Activated T-helper 2 cell treated with anti-CD3 and anti-CD28 coated beads, Interferon-gamma antibody, Interleukin-2, Interleukin-4, amounts not matched to agents 10 μg/mL and 5 μg/mL and 100 μg/mL, durations not matched to agents 14 hours and 24 hours and 36 hours (primary cell): ENCODE results near the gene SGCD. TPM values are rescaled to one million over a fixed set of nuclear protein-coding genes. Genes with fewer than 3 reads are reported as not detected.

Experiments
- DNase-seq: peaks from one replicate; pipeline ENCODE4 v3.0.0; 2021; ENCODE audit warnings: low spot score
- H3K27ac Mint-ChIP-seq: one replicate; pipeline ENCODE4 v1.8.0; 2021; ENCODE audit warnings: mixed read lengths
- H3K27me3 Mint-ChIP-seq: one replicate; pipeline ENCODE4 v1.8.0; 2021; ENCODE audit warnings: low read depth, mixed read lengths
- H3K36me3 Mint-ChIP-seq: one replicate; pipeline ENCODE4 v1.8.0; 2021; ENCODE audit warnings: low read depth, mixed read lengths
- H3K4me1 Mint-ChIP-seq: one replicate; pipeline ENCODE4 v1.8.0; 2021; ENCODE audit warnings: low read depth, mixed read lengths
- H3K4me3 Mint-ChIP-seq: one replicate; pipeline ENCODE4 v1.8.0; 2021; ENCODE audit warnings: low read depth, mild to moderate bottlenecking, moderate library complexity, mixed read lengths
- H3K9me3 Mint-ChIP-seq: one replicate; pipeline ENCODE4 v1.8.0; 2021; ENCODE audit warnings: mixed read lengths
- intact Hi-C: fragments of 100-400 bp; cut with micrococcal nuclease; formaldehyde crosslinking; loops from one replicate; pipeline ENCODE4 v1.15.1; 2023
- total RNA-seq: library from RNA; stranded (reverse); gene quantifications from 2 replicates; pipeline ENCODE4 v1.2.3, GENCODE V29; 2022

The SGCD gene
- total RNA-seq, 1 donor from 2014 or later, result not detected

DNA sequence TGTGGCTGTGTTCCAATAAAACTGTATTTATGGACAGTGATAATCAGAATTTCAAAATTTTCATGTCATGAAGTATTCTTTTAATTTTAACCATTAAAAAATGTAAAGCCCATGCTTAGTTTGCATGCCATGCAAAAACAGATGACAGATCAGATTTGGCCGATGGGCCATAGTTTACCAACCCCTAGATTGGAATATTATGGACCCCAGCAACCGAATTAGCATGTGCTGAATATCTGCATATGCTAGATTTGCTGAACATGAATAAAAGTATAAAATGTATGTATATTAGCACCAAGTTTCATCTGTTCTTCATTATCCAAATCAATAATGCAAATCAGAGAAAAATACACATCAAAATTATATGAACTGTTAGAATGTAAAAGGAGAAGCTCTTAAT lies 364.6 kb downstream of the SGCD start:
- no peaks in the 10 kb centered on the region for H3K9me3 Mint-ChIP-seq
- H3K27ac Mint-ChIP-seq, result no peak overlapping the region
- H3K27me3 Mint-ChIP-seq, result peaks cover 30% of the 10 kb centered on the region
- no peaks in the 10 kb centered on the region for H3K4me1 Mint-ChIP-seq
- H3K4me3 Mint-ChIP-seq, result no peak overlapping the region
- intact Hi-C loops, result no loop called here
- no peaks in the 10 kb centered on the region for H3K36me3 Mint-ChIP-seq
- no peak for DNase-seq

GRCh38 chr5:156693113-156693512 lies 366.1 kb downstream of the SGCD start:
- DNase-seq, result no peak
- H3K36me3 Mint-ChIP-seq, result no peaks in the 10 kb centered on the region
- intact Hi-C loops, result no loop called here
- no peak overlapping the region for H3K27ac Mint-ChIP-seq
- no peak overlapping the region for H3K4me3 Mint-ChIP-seq
- no peaks in the 10 kb centered on the region for H3K4me1 Mint-ChIP-seq
- peaks cover 17% of the 10 kb centered on the region for H3K27me3 Mint-ChIP-seq
- H3K9me3 Mint-ChIP-seq, result no peaks in the 10 kb centered on the region

- intact Hi-C loops, result no loop called here
- Mint-ChIP-seq H3K9me3 (no peaks in the 10 kb centered on the region), H3K36me3 (no peaks in the 10 kb centered on the region), H3K4me1 (no peaks in the 10 kb centered on the region), H3K27ac (no peak overlapping the region), H3K27me3 (peaks cover 10% of the 10 kb centered on the region), H3K4me3 (no peak overlapping the region)
- no peak for DNase-seq
Measured at GRCh38 chr5:156694598-156694997, 367.6 kb downstream of the SGCD start.

DNA sequence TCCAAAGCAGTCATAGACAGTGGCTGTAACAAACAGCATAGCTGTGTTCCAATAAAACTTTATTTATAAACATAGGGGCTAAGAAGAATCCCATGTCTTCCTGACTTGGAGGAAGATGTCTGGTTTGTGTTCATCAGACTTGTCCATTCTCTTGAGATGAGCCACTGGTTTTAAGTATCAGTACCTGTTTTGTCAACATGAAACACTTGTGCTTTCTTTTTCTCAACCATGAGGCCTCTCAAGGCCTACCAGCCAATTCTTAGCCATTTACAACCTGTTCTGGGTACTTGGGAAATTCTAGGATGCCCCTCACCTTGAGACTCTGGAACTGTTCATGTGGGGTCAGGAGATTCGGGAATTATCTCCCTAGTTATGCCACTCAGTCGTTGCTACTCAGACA lies 368.8 kb downstream of the SGCD start:
- intact Hi-C loops, result no loop called here
- no peak overlapping the region for H3K27ac Mint-ChIP-seq
- peaks cover 2% of the 10 kb centered on the region for H3K27me3 Mint-ChIP-seq
- H3K36me3 Mint-ChIP-seq, result no peaks in the 10 kb centered on the region
- H3K4me1 Mint-ChIP-seq, result no peaks in the 10 kb centered on the region
- H3K4me3 Mint-ChIP-seq, result no peak overlapping the region
- no peak for DNase-seq
- H3K9me3 Mint-ChIP-seq, result no peaks in the 10 kb centered on the region

DNA sequence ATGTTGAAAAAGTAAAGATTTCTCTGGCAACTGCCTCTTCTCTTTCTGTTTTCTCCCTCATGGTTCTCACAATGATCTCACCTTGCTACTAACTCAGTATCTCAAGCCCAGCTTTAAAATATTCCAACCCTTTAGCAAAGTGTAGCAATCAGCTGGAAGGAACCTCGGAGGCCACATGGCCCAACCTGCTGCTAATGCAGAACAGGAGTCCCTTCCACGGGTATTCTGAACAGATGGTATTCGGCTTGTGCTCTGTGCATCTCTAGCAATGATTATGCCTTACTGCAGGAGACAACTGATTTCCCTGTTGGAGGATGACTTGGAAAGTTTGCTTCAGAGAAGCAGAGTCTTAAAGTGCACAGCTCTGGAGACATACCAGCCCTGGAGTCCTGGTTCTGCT lies 371.4 kb downstream of the SGCD start:
- H3K36me3 Mint-ChIP-seq, result no peaks in the 10 kb centered on the region

GRCh38 chr5:156699147-156699546 lies 372.2 kb downstream of the SGCD start:
- intact Hi-C loops, result no loop called here
- H3K9me3 Mint-ChIP-seq, result no peaks in the 10 kb centered on the region

More for the DNA sequence above, 371.4 kb downstream of the SGCD start:
- intact Hi-C loops, result no loop called here
- H3K27ac Mint-ChIP-seq, result no peak overlapping the region
- no peaks in the 10 kb centered on the region for H3K4me1 Mint-ChIP-seq
- no peaks in the 10 kb centered on the region for H3K9me3 Mint-ChIP-seq
- no peak for DNase-seq
- H3K27me3 Mint-ChIP-seq, result peaks cover 2% of the 10 kb centered on the region
- no peak overlapping the region for H3K4me3 Mint-ChIP-seq

GRCh38 chr5:156704139-156704538 lies 377.2 kb downstream of the SGCD start:
- H3K9me3 Mint-ChIP-seq, result no peaks in the 10 kb centered on the region
- H3K4me3 Mint-ChIP-seq, result no peak overlapping the region
- no peak overlapping the region for H3K27ac Mint-ChIP-seq
- H3K36me3 Mint-ChIP-seq, result no peaks in the 10 kb centered on the region
- H3K27me3 Mint-ChIP-seq, result peaks cover 20% of the 10 kb centered on the region
- no peaks in the 10 kb centered on the region for H3K4me1 Mint-ChIP-seq
- intact Hi-C loops, result no loop called here
- no peak for DNase-seq

More at GRCh38 chr5:156699147-156699546, 372.2 kb downstream of the SGCD start:
- Mint-ChIP-seq H3K4me1 (no peaks in the 10 kb centered on the region), H3K36me3 (no peaks in the 10 kb centered on the region), H3K27me3 (peaks cover 2% of the 10 kb centered on the region), H3K4me3 (no peak overlapping the region), H3K27ac (no peak overlapping the region)
- DNase-seq, result no peak

DNA sequence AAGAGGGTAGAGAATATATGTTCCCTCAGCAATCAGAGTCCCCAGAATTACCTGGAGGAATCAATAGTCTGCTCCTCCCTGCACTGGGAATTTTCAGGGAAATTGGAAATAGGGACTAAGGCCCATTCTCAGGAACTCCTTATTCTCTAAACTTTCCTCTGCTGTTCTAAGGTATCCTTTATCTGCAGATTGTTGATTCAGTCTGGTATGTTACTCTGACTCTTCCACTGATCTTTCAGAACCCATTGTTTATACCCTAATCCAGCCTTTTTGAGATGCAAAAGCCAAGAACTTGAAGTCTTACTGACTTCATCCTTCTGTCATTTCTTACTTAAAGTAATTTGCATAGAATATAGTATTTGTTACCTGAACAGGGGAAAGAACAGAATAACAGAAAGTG lies 379.7 kb downstream of the SGCD start:
- no peaks in the 10 kb centered on the region for H3K4me1 Mint-ChIP-seq
- no peak overlapping the region for H3K27ac Mint-ChIP-seq
- no peaks in the 10 kb centered on the region for H3K36me3 Mint-ChIP-seq
- no peak overlapping the region for H3K4me3 Mint-ChIP-seq
- no peak for DNase-seq
- no peaks in the 10 kb centered on the region for H3K9me3 Mint-ChIP-seq
- peaks cover 20% of the 10 kb centered on the region for H3K27me3 Mint-ChIP-seq
- intact Hi-C loops, result no loop called here

DNA sequence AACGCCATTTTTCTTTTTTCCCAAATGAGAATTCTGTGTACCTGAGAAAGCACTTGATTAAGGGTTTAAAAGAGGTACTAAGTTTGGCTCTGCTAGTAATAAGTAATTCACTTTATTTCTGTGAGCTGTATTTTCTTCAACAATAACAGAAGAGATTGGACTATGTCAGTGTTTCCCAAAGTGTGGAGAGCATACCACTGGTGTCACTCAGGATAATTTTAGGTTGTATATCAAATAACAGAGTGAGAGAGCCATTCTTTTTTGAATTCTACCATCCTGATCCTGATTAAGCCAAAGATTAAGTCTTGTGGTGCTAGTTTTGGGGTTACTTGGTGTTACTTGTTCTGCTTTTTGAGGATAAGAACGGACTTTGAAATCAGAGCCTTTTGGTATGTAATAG lies 380.8 kb downstream of the SGCD start:
- no peak overlapping the region for H3K4me3 Mint-ChIP-seq

GRCh38 chr5:156715287-156715686 lies 388.3 kb downstream of the SGCD start:
- intact Hi-C loops, result no loop called here
- Mint-ChIP-seq H3K9me3 (no peaks in the 10 kb centered on the region), H3K36me3 (no peaks in the 10 kb centered on the region), H3K27me3 (peaks cover 7% of the 10 kb centered on the region), H3K4me3 (no peak overlapping the region), H3K27ac (no peak overlapping the region), H3K4me1 (no peaks in the 10 kb centered on the region)
- DNase-seq, result no peak

More for the DNA sequence above, 380.8 kb downstream of the SGCD start:
- intact Hi-C loops, result no loop called here
- Mint-ChIP-seq H3K27ac (no peak overlapping the region), H3K36me3 (no peaks in the 10 kb centered on the region), H3K27me3 (peaks cover 23% of the 10 kb centered on the region), H3K4me1 (no peaks in the 10 kb centered on the region), H3K9me3 (no peaks in the 10 kb centered on the region)
- DNase-seq, result no peak

GRCh38 chr5:156716591-156717380 lies 389.8 kb downstream of the SGCD start:
- no peak overlapping the region for H3K27ac Mint-ChIP-seq
- intact Hi-C loops, result no loop called here
- H3K9me3 Mint-ChIP-seq, result no peaks in the 10 kb centered on the region
- no peaks in the 10 kb centered on the region for H3K36me3 Mint-ChIP-seq
- H3K27me3 Mint-ChIP-seq, result peaks cover 7% of the 10 kb centered on the region
- no peaks in the 10 kb centered on the region for H3K4me1 Mint-ChIP-seq
- no peak overlapping the region for H3K4me3 Mint-ChIP-seq
- no peak for DNase-seq

DNA sequence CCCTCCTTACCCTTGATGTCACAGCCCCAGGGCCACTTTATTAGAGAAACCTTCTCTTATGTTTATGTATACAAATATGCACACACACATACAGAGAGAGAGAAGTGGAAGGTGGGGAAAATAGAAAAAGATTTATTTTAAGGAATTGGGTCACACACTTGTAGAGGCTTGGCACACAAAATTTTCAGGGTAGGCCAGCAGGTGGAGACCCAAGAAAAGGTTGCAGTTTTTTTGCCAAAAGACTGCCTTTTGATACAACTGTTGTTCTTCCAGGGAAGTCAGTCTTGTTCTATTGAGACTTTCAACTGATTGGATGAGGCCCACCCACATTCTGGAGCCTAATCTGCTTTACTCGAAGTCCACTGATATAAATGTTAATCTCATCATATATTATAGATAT lies 392.0 kb downstream of the SGCD start:
- H3K4me1 Mint-ChIP-seq, result no peaks in the 10 kb centered on the region
- no peak overlapping the region for H3K27ac Mint-ChIP-seq
- DNase-seq, result no peak
- intact Hi-C loops, result no loop called here
- no peaks in the 10 kb centered on the region for H3K9me3 Mint-ChIP-seq
- H3K36me3 Mint-ChIP-seq, result no peaks in the 10 kb centered on the region
- no peak overlapping the region for H3K4me3 Mint-ChIP-seq
- H3K27me3 Mint-ChIP-seq, result peaks cover 7% of the 10 kb centered on the region

- peaks cover 16% of the 10 kb centered on the region for H3K27me3 Mint-ChIP-seq
Measured at GRCh38 chr5:156722358-156722757, 395.4 kb downstream of the SGCD start.

More at GRCh38 chr5:156722358-156722757, 395.4 kb downstream of the SGCD start:
- intact Hi-C loops, result loop anchor here (10.0 kb wide), 1 partner anchor 212 kb away; no protein-coding TSS in a partner anchor
- no peak for DNase-seq
- no peaks in the 10 kb centered on the region for H3K4me1 Mint-ChIP-seq
- no peaks in the 10 kb centered on the region for H3K36me3 Mint-ChIP-seq
- no peaks in the 10 kb centered on the region for H3K9me3 Mint-ChIP-seq
- H3K4me3 Mint-ChIP-seq, result no peak overlapping the region
- H3K27ac Mint-ChIP-seq, result no peak overlapping the region
